Fibroblast of upper back skin (primary cell): ENCODE results near the gene POLN.
"Not testable (repeated sequence)": the region's sequence is repeated elsewhere in the genome, so short reads cannot be mapped to it uniquely, and the experiment has no call there.

ENCODE experiments used
- DNase-seq: peaks from one replicate; pipeline ENCODE4 v3.0.0-alpha.2; 2013

Gene POLN

DNA sequence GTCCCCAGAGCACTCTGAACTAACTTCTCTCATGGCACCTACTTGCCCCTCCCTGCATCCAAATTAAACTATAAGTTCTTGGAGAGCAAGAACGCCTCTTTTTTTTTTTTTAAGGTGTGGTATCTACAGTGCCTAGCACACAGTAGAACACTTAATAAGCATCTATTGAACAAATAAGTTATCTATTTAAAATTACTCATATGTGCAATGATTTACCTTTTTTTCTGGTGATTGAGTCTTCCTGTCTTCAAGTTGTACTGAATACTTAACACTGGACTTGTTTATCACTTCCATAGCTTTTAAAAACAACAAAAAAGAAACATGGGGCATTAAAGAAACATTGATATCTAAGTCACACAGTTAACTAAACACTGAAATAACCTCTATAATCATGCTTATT is 29.1 kb downstream of the POLN start:
- DNase-seq, result no peak

DNA sequence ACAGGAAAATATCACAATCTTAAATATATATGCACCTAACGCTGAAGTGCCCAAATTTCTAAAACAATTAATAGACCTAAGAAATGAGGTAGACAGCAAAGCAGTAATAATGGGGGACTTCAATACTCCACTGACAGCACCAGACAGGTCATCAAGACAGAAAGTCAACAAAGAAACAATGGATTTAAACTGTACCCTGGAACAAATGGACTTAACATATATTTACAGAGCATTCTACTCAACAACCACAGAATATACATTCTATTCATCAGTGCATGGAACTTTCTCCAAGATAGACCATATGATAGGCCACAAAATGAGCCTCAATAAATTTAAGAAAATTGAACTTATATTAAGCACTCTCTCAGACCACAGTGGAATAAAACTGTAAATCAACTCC is 39.1 kb downstream of the POLN start:
- not testable (repeated sequence) for DNase-seq

DNA sequence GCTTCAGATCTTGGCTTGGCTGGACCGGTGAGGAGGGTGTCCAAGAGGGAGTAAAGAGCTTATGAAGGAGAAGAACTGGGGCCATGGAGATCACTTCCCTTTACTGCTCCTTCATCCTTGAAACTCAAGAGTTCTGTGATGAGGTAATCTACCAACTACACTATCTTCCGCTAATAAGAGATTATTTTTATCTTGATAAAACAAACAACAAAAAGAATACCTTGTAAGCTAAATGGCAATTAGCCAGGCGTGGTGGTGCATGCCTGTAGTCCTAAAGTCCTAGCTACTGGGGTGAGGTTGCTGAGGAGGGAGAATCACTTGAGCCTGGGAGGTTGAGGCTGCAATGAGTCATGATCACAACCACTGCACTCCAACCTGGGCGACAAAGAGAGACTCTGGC is 47.4 kb downstream of the POLN start:
- no peak for DNase-seq

DNA sequence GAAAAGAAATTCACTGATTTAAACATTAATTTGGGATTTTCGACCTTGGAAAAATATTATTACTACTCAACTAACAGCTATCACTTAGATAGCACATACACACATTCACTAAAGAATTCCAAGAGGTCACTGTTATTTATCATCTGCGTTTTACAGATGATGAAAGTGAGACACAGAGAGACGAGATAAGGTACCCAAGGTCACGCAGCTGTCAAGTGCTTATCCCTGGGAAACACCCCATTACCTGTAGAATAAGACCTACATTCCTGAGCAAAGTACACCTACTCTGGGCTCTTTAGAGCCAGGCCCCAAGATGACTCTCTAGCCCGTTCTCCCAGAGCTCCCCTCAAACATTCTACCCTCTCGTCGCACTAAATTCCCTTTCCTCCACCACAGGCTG is 48.6 kb downstream of the POLN start:
- DNase-seq, result no peak

DNA sequence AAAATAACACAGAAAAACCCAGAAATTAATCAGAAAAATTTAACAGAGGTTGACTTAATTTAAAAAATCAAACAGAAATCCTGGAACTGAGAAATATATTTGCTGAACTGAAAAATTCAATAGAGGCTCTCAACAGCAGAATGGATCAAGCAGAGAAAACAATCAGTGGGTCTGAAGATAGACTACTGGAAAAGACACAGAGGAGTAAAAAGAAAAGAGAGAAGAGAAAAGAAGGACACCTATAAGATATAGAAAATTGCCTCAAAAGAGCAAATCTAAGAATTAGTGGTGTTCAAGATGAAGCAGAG is 55.1 kb downstream of the POLN start:
- DNase-seq, result no peak

DNA sequence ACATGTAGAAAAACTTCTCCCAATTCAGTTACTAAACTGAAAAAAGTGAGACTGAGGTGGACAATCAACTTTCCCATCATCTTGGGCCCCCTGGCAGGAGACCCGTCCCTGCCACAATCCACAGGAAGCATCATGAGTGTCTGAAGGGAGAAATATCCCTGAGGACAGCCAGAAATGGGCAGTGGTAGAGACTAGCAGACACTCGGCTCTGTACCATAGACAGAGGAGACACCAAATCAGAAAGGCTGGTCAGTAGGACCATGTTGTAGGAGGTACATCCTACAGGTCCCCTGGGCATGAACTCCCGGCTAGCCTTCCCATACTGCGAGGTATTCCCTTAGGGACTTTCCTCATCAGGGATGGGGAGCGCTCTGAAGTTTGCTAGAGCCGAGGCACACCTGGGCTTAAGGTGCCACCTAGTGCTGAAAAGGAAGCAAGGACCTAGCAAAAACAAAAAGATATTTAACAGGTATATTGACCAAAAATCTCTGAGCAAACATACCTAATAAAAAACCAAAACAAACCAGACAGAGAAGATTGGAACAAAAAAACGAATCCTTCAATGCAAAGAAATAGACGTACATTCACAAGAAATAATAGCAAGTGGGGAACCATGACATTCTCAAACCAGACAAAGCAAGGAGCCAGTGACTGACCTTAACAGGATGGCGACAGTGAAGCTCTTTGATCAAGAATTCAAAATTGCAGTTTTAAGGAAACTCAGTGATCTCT is 55.6 kb downstream of the POLN start:
- DNase-seq, result peak; percentile 7

DNA sequence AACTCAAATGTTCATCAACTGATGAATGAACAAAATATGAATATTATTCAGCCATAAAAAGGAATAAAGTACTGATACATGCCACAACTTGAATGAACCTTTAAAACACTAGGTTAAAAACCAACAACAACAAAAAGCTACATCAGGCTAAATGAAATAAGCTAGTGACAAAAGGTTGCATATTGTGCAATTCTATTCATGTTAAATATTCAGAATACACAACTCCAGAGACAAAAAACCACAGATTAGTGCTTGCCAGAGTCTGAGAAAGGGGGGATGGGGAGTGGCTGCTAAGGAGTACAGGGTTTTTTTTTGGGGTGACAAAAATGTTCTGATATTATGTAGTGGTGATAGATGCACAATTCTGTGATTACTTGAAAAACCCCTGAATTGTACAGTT is 58.5 kb downstream of the POLN start:
- no peak for DNase-seq

DNA sequence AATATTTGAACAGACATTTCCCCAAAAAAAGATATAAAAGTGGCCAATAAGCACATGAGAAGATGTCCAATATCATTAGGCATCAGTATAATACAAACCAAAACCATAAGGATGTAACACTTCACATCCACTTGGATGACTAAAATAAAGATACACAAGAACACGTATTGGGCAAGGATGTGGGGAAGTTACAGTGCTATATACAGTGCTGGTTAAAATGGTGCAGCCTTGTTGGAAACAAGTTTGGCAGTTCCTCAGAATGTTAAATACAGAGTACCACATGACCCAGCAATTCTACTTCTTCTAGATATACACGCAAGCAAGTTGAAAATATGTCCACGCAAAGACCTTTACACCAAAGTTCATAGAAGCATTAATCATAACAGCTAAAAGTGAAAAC is 58.9 kb downstream of the POLN start:
- no peak for DNase-seq

DNA sequence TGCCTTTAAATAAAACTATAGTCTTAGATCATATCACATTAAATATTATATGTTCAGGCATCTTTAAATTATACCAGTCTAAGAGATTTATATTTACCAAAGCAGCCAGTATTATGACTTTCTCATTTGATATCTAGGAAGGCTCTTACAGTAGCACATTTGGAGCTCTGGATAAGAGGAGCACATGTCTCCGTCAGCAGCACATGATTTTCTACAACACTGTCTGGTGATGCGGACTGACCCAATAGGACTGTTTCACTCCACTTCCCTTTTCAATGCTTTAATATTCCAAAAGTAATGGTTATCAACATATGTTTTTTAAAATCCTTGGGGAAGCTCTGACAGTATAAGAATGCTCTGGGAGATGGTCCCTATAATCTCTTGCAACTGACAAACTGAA is 61.5 kb downstream of the POLN start:
- DNase-seq, result no peak

DNA sequence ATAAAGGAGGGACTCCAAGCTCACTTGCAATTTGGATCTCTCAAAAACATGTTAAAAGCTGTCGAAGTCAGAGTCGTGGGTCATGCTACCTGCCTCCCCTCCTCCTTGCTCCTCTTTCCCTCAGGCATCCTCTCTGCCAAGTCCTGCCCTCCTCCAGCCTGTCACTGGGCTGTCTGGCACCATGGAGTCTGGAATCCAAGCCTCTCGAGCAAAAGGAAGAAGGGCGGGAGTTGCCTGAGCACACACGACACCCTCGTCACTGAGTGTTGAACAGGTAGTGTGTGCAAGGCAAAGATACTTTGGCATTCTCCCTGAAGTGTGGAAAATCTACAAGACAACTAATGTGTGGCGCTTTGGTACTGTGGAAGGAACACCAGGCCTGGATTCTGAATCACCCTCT is 62.2 kb downstream of the POLN start:
- DNase-seq, result no peak

DNA sequence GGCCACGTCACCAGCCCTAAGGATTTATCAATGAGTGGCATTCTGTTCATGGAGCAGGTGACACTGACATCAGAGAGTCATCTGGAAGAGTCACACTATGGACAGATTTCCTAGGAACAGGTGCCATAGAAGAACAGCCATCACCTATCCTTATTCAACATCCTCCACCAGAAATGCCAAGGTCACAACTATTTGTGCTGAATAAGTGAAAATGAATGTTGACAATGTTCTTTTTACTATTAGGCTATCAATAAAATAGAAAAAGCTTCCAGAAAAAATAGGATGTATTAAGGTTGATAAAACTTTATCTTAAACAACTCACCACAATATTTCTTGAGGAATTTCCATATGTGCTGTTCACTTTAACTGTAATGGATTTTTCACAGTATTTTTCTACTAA is 62.9 kb downstream of the POLN start:
- DNase-seq, result no peak

DNA sequence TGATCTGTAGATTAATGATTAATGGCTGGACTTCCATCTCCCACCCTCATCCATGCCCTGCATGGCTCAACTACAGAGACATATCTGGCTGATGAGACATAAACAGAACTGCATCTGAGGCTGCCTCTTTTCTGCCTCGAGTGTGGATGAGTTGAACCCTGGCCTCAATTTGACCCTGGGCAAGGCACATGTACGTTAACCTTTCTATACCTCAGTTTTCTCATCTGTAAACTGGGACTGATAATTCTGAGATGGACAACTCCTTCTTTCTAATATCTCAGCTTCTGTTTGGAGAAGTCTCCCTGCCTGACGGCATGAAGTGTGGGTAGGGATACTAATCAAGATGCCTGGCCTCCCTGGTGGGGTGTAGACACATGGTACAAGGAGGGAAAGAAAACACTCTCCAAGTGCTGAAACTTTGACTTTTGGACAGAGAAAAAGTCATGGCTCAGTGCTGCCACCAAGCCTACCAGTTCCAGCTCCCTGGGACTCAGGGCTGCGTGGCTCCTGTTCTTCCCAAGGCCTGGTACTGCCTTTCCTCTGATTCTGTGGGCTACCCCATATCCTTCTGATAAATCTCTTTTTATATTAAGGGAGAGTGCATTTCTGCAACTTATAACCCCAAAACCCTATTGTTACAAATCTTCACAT is 64.4 kb downstream of the POLN start:
- no peak for DNase-seq

DNA sequence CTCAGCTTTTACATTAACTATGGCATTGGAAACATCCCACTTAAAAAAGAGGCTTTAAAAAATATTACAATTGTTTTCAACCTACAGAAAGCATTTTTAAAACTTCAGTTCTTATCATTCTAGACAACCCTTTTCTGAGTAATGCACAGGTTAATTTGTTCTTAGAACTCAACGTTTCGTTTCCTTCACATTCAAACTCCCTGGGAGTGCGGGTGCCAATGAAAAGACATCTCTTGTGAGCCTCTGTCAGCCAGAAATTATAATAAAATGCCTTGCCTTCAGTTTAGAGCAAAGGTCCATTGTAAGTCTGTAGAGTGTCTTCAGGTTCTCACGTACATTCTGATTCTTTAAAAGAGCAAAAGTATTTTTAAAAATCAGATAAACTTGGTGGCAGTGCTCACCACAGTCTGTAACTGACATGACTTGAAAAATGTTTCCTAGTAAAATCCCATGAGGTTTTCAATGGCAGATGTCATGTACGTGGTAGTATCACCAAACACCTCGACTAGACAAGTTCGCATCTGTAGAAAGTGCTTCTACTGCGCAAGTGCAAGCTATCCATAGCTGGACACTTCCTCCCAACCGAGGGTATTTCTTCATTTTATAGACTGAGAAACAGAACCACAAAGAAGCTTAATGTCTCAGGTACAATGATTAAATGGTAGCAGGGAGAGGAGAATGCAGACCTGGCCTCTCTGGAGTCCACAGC is 65.8 kb downstream of the POLN start:
- DNase-seq, result no peak

DNA sequence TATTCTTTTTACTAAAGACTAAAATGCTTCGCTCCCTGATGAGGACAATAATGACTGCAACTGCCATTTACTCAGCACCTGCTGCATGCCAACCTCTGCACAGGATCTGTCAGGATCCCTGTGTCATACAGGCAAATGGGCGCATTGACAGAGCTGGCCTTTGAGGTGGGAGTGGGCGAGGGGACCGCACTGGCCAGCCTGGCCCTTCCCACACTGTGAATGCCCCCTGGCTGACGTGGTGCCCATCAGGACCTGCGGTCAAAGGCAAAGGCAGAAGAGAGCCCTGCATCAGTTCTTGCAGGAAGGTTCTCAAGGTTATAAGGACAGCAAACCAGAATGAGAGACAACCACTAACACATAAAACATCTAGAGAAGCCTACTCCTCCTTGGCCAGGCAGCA is 67.9 kb downstream of the POLN start:
- DNase-seq, result no peak

DNA sequence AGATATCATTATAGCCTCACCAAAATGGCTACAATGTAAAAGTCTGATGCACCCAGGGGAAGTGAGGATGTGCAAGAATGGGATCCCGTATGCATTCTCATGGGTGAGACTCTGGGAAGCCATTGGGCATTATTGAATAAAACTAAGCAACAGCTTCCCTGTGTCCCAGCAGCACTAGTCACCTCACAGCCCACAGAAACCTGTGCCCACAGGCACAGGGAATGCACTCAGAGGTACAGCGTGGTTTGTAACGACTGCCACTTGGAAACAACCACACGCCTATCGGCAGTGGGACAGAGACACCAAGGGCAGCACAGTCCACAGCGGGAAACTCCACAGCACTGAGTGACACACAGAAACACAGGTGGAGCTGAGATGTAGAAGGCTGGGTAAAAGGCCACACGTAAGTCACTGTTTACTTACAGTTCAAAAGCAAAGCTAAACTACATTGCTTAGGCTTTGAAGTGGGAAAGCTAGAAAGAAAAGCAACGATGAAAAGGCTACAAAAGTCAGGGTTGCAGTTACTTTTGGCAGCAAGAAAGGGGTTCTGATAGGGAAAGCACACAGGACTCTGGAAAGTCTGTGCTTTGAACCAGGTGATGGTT is 69.2 kb downstream of the POLN start:
- no peak for DNase-seq

DNA sequence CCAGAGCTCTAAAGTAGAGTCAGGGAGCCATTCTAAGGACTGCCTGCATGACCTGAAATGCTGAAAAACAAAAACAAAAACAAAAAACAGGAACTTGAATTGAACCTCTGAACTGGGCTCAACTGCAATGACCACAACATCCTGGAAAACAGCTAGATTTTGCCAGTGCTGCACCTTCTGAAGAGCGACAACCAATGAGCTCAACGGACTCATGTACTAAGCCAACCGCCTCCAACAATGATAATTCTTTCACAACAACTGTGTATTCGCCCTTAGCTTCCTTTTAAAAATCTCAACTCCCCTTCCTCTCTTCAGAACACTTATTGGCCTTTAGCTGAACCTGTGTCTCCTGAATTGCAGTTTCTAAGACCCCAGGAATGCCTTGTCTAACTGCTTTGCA is 69.8 kb downstream of the POLN start:
- no peak for DNase-seq

DNA sequence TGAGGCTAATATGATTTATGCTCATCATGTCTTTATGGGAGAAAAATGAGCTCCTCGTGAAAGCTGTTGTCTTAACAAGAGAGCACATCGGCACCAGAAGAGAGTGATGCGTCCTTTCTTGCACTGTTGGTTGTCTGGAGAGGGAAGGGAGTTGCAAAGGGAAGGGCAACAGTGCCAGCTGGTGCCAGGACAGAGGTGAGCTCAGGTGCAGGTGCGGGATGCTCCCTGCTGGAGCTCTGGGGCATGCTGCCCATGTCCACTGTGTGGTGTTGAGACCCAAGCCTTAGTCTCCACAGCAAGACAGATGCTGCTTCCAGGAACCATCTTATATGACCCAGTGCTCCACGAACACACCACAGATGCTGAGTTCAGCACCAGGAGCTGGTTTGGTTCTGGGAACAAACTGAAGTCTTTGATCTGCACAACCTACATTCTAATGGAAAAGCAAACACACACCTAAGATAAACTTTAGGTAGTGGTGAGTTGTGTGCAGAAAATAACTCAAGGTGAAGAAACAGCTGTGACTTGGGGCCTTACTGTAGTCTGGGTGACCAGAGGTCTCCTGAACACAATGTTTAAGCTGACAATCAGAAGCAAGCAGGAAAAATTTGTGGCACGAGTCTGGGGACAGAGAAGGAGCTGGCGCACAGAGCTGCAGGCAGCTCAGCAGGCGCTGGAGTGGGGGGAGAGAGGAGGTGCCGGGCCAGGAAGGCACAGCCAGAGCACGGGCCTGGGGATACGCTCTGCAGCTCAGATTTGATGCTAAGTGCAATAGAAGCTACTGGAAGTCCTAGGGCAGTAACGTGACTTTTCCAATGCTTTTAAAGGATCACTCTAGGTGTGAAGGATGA is 73.2 kb downstream of the POLN start:
- DNase-seq, result no peak

DNA sequence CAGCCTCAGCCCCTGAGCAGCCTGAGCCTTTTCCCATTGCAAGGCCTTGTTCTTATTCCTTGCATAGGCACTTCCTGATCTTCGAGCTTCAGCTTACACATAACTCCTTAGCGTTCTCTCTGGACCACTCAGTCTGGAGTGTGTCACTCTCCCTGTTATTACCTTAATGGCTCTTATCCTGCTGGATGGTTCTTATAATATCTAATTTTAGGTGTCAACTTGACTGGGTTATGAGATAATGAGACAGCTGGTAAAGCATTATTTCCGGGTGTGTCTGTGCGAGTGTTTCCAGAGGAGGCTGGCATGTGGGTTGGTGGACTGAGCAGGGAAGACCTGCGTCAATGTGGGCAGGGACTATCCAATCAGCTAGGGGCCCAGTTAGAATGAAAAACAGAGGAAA is 75.7 kb downstream of the POLN start:
- DNase-seq, result no peak

DNA sequence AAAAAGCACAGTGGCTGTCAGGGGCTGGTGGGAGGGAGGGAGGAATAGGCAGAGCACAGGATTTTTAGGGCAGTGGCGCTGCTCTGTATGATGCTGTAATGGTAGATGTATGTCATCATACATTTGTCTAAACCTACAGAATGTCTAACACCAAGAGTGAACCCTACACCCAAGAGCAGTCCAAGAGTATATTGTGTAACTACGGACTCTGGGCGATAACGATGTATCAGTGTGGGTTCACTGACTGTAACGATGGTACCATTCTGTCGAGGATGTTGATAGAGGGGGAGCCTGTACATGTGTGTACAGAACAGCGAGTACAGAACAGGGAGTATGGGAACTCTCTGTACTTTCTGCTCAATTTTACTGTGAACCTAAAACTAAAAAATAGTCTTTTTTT is 76.5 kb downstream of the POLN start:
- no peak for DNase-seq

DNA sequence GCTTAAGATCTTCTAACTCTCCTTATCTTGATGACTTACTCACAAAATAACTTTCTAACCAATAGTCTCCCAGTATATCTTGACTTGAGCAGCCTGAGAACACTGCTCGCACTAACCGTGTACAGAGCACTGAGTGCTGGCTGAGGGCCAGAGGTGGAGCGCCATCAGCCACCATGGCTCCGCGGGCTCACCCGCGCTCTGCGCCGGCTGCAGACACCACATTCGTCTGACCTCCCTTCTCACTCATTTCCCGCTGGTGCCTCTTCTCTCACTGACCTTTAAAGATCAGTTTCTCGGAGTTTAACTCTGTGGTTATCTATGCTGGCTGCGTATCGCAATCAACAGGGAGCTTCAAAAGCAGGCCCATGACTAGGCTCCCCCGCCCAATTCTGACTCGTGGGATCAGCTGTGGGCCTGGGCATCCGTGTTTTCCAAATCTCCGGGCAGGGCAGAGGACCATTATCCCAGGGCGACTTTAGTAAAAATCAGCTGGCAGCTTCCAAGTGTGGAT is 78.6 kb downstream of the POLN start:
- no peak for DNase-seq

DNA sequence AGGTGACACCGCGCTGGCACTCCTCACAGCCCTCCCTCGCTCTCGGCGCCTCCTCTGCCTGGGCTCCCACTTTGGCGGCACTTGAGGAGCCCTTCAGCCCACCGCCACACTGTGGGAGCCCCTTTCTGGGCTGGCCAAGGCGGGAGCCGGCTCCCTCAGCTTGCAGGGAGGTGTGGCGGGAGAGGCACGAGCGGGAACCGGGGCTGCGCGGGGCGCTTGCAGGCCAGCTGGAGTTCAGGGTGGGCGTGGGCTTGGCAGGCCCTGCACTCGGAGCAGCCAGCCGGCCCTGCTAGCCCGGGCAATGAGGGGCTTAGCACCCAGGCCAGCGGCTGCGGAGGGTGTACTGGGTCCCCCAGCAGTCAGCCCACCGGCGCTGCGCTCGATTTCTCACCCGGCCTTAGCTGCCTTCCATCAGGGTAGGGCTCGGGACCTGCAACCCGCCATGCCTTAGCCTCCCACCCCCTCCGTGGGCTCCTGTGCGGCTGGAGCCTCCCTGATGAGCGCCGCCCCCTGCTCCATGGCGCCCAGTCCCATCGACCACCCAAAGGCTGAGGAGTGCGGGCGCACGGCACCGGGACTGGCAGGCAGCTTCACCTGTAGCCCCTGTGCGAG is 80.7 kb downstream of the POLN start:
- not testable (repeated sequence) for DNase-seq

DNA sequence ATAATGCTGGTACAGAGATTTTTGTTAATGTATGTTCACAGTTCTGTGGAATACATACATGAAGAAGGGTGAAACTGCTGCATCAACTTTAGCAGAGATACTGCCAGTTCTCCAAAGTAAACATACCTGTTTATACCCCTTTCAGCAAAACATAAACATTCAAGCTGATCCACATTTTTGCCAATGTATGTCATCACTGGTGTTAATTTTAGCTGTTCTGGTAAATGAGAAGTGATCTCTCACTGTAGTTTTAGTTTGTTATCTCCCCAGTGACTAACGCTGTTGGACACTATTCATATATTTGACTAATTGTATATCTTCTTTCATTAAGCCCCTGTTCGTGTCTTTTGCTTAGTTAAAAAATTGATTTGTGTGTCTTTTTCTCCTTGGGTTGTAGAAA is 82.0 kb downstream of the POLN start:
- no peak for DNase-seq

DNA sequence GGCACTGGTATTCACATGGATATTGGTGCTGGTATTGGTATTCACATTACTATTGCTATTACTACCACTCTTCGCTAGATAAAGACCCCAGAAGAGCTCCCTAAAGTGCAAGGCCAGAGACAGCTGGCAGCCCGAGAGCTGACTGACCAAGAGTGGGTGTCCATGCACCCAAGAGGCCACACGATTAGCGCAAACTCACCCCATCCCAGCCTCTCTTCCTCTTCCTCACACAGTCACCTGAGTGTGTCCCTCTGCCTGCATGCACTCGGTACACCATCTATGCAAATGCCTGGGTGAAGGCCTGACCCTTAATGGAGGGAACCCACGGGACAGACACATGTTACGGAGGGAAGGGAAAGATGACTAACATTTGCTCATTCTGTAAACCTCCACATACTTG is 86.7 kb downstream of the POLN start:
- no peak for DNase-seq
